GM23338 (cell line): ENCODE data around the gene GMNC. TPM values are rescaled to one million over a fixed set of nuclear protein-coding genes. Genes with fewer than 3 reads are reported as not detected.

ENCODE experiments used
- ATAC-seq: fragments of 200-7000 bp; cut with Tn5 transposase; 3 replicates; pipeline ENCODE4 v1.9.1; 2020
- DNase-seq: peaks from one replicate; pipeline ENCODE4 v3.0.0-alpha.2; 2015; ENCODE audit warnings: low spot score
- H2AFZ ChIP-seq: fragments of 200-600 bp; sonication (generic); 2 replicates; pipeline ENCODE4 v1.8.0; 2016; ENCODE audit warnings: antibody characterized with exemption, mild to moderate bottlenecking, moderate library complexity
- H3F3A ChIP-seq: fragments of 200-600 bp; sonication (generic); replicated peaks from 2 replicates; pipeline ENCODE4 v1.8.0; 2017; ENCODE audit warnings: antibody characterized with exemption, mixed run types, low read depth
- H3K27ac ChIP-seq: fragments of 200-600 bp; sonication (generic); 2 replicates; pipeline ENCODE4 v1.6.1; 2016; ENCODE audit warnings: low read depth
- H3K27me3 ChIP-seq: fragments of 200-600 bp; sonication (generic); 2 replicates; pipeline ENCODE4 v1.8.0; 2016; ENCODE audit warnings: mild to moderate bottlenecking, mixed run types, moderate library complexity; ENCODE audit not compliant: insufficient read depth
- H3K36me3 ChIP-seq: fragments of 200-600 bp; sonication (generic); 2 replicates; pipeline ENCODE4 v1.8.0; 2016; ENCODE audit warnings: mild to moderate bottlenecking; ENCODE audit not compliant: insufficient read depth
- H3K4me1 ChIP-seq: fragments of 200-600 bp; sonication (generic); 2 replicates; pipeline ENCODE4 v1.8.0; 2016; ENCODE audit warnings: mild to moderate bottlenecking, moderate library complexity; ENCODE audit not compliant: insufficient read depth
- H3K4me2 ChIP-seq: fragments of 200-600 bp; sonication (generic); 2 replicates; pipeline ENCODE4 v1.7.1; 2017; ENCODE audit warnings: mixed run types
- H3K4me3 ChIP-seq: fragments of 200-600 bp; sonication (generic); 2 replicates; pipeline ENCODE4 v1.6.1; 2016; ENCODE audit warnings: mixed run types
- H3K79me2 ChIP-seq: fragments of 200-600 bp; sonication (generic); replicated peaks from 2 replicates; pipeline ENCODE4 v1.8.0; 2017; ENCODE audit warnings: mild to moderate bottlenecking; ENCODE audit not compliant: insufficient read depth
- H3K9me2 ChIP-seq: fragments of 200-600 bp; sonication (generic); 2 replicates; pipeline ENCODE4 v1.8.0; 2017; ENCODE audit not compliant: insufficient read depth
- H4K20me1 ChIP-seq: fragments of 200-600 bp; sonication (generic); replicated peaks from 2 replicates; pipeline ENCODE4 v1.8.0; 2017; ENCODE audit warnings: mild to moderate bottlenecking; ENCODE audit not compliant: insufficient read depth
- H3K27ac Mint-ChIP-seq: 2 replicates; pipeline ENCODE4 v1.8.0; 2020; ENCODE audit warnings: inconsistent platforms, mild to moderate bottlenecking, moderate library complexity, mixed read lengths
- H3K27me3 Mint-ChIP-seq: 3 replicates; pipeline ENCODE4 v1.8.0; 2022; ENCODE audit warnings: low read depth, mild to moderate bottlenecking, moderate library complexity, mixed read lengths, inconsistent platforms; ENCODE audit not compliant: insufficient read depth, poor library complexity
- H3K36me3 Mint-ChIP-seq: 3 replicates; pipeline ENCODE4 v1.8.0; 2021; ENCODE audit warnings: low read depth, mild to moderate bottlenecking, inconsistent platforms, moderate library complexity, mixed read lengths
- H3K4me1 Mint-ChIP-seq: 3 replicates; pipeline ENCODE4 v1.8.0; 2020; ENCODE audit warnings: mild to moderate bottlenecking, inconsistent platforms, mixed read lengths
- H3K4me3 Mint-ChIP-seq: 3 replicates; pipeline ENCODE4 v1.8.0; 2021; ENCODE audit warnings: moderate library complexity, mild to moderate bottlenecking, inconsistent platforms, mixed read lengths
- H3K9me3 Mint-ChIP-seq: 3 replicates; pipeline ENCODE4 v1.8.0; 2020; ENCODE audit warnings: moderate library complexity, mild to moderate bottlenecking, inconsistent platforms, mixed read lengths
- CTCF ChIP-seq, 2 experiments: fragments of 200-600 bp in 1 of 2; sonication (generic) in 1 of 2; conservative IDR thresholded peaks; 2 replicates each; pipeline versions ENCODE4 v1.5.1 to v1.6.1; 2016 to 2017; ENCODE audit warnings: antibody characterized with exemption in 2 of 2, low read depth in 2 of 2, mild to moderate bottlenecking in 2 of 2, moderate library complexity in 1 of 2
- ETS1 ChIP-seq: IDR thresholded peaks from 2 replicates; pipeline ENCODE4 v1.6.1; 2016; ENCODE audit warnings: antibody characterized with exemption
- EZH2phosphoT487 ChIP-seq: fragments of 200-600 bp; sonication (generic); IDR thresholded peaks from one replicate; pipeline ENCODE4 v1.8.1; 2018; ENCODE audit warnings: antibody characterized with exemption; ENCODE audit not compliant: unreplicated experiment
- NANOG ChIP-seq: IDR thresholded peaks from 2 replicates; pipeline ENCODE4 v1.6.1; 2016; ENCODE audit warnings: antibody characterized with exemption, borderline replicate concordance
- REST ChIP-seq: IDR thresholded peaks from one replicate; pipeline ENCODE4 v1.6.1; 2018; ENCODE audit warnings: antibody characterized with exemption; ENCODE audit not compliant: unreplicated experiment
- STAT1 ChIP-seq: IDR thresholded peaks from one replicate; pipeline ENCODE4 v1.6.1; 2016; ENCODE audit warnings: antibody characterized with exemption; ENCODE audit not compliant: unreplicated experiment
- ZNF114 ChIP-seq: fragments of 250-450 bp; sonication (Bioruptor Pico); IDR thresholded peaks from 2 replicates; pipeline ENCODE4 v1.5.0; 2020; ENCODE audit warnings: mild to moderate bottlenecking, moderate library complexity
- polyA plus RNA-seq: library from polyadenylated mRNA; unstranded; fragments of >200 nt; fragmentation: Nextera tagmentation; extraction: Ambion mirVana; gene quantifications from 2 replicates; pipeline ENCODE4 v1.2.1, GENCODE V29; 2016
- total RNA-seq: library from RNA; depleted of rRNA; stranded (reverse); fragments of >200 nt; shearing (Covaris generic); gene quantifications from 2 replicates; pipeline ENCODE4 v1.2.3, GENCODE V29; 2014

GMNC gene
- total and polyA plus RNA-seq, 2 experiments from 2014 or later: 0.13 to 0.31 TPM

- H3K4me1 Mint-ChIP-seq: peaks cover 19% of the 10 kb centered on the region
- H3K27ac ChIP-seq: no peak overlapping the region
- H3K36me3 ChIP-seq: no peaks in the 10 kb centered on the region
- peak overlapping the region; percentile 84 for H3K4me3 ChIP-seq
- H2AFZ ChIP-seq: peak overlapping the region; percentile 93; the same call in 1 of the 2 replicates
- no peaks in the 10 kb centered on the region for H3K79me2 ChIP-seq
- peaks cover 52% of the 10 kb centered on the region for H3K27me3 ChIP-seq
- H3K4me2 ChIP-seq: peak overlapping the region; percentile 88
- H3K4me1 ChIP-seq: peaks cover 13% of the 10 kb centered on the region
- peak overlapping the region; percentile 82 for H3K4me3 Mint-ChIP-seq
- DNase-seq (no peak), ATAC-seq (no peak)
- H3K36me3 Mint-ChIP-seq: no peaks in the 10 kb centered on the region
- H3K27me3 Mint-ChIP-seq: peaks cover 10% of the 10 kb centered on the region
- H4K20me1 ChIP-seq: no peaks in the 10 kb centered on the region
- no peaks in the 10 kb centered on the region for H3K9me2 ChIP-seq
- TF ChIP-seq STAT1: no peak
- TF ChIP-seq CTCF (conservative IDR thresholded peaks at IDR 0.05; ENCODE audit: low read depth in 2 of 2): no peak
- H3K27ac Mint-ChIP-seq: no peak overlapping the region
- no peaks in the 10 kb centered on the region for H3F3A ChIP-seq
- H3K9me3 Mint-ChIP-seq: no peaks in the 10 kb centered on the region
These were observed 598 bp upstream of the GMNC start for GRCh38 chr3:190863119-190863465.

GRCh38 chr3:190860521-190860920 lies 2.0 kb downstream of the GMNC start:
- no peaks in the 10 kb centered on the region for H3K9me2 ChIP-seq
- no peak overlapping the region for H3K4me2 ChIP-seq
- peaks cover 16% of the 10 kb centered on the region for H3K4me1 ChIP-seq
- no peak for ATAC-seq
- H3K4me3 ChIP-seq: no peak overlapping the region
- no peak overlapping the region for H3K27ac Mint-ChIP-seq
- peaks cover 10% of the 10 kb centered on the region for H3K27me3 Mint-ChIP-seq
- no peaks in the 10 kb centered on the region for H3K36me3 ChIP-seq
- H3K79me2 ChIP-seq: no peaks in the 10 kb centered on the region
- DNase-seq: peak; percentile 18
- H3K27me3 ChIP-seq: peaks cover 60% of the 10 kb centered on the region
- H3K36me3 Mint-ChIP-seq: no peaks in the 10 kb centered on the region
- no peak overlapping the region for H3K4me3 Mint-ChIP-seq
- no peaks in the 10 kb centered on the region for H3F3A ChIP-seq
- H4K20me1 ChIP-seq: no peaks in the 10 kb centered on the region
- peaks cover 20% of the 10 kb centered on the region for H3K4me1 Mint-ChIP-seq
- H3K9me3 Mint-ChIP-seq: no peaks in the 10 kb centered on the region
- no peak overlapping the region for H2AFZ ChIP-seq
- H3K27ac ChIP-seq: no peak overlapping the region
- TF ChIP-seq NANOG: no peak
- no peak for TF ChIP-seq EZH2phosphoT487
- TF ChIP-seq CTCF (conservative IDR thresholded peaks at IDR 0.05; ENCODE audit: low read depth in 2 of 2): no peak
- TF ChIP-seq ZNF114 (CRISPR knock-in tag): no peak
- TF ChIP-seq REST: no peak
- no peak for TF ChIP-seq ETS1
